ENCODE data around the gene CENPC. TPM values are rescaled to one million over a fixed set of nuclear protein-coding genes. Genes with fewer than 3 reads are reported as not detected.

CENPC gene
- total and polyA plus RNA-seq, 2 donors (not counting 1 experiment from before 2014, with no cell fraction given): 7.6 to 15.4 TPM

DNA sequence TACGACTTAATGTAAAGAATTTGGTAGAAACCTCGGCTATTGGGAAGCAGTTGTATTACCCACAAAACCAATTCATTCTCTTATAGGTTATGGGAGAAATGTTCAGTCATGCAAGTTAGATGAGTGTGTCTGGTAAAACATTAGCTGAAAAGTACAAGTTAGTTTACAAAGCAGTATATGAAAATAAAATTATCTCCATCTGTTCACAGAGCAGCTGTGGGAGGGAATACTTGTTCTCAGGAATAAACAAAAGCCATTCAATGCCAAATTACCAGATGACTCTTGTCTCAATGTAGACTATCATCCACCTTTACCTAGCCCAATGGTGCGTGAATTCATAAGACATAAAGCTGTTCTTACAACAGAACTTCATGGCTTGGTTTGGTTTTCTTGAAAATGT is 41.9 kb upstream of the CENPC start:
- Histone ChIP-seq H3K36me3 (ENCODE audit: control insufficient read depth, insufficient read depth, low read length) (no peaks in the 10 kb centered on the region), H3K4me2 (ENCODE audit: extremely low read depth, insufficient read depth, low read length) (no peak overlapping the region), H3K4me3 (replicated peaks in 1 of 4; ENCODE audit: control extremely low read depth in 1 of 4, insufficient read depth in 1 of 4, low read depth in 3 of 4, low read length in 4 of 4) (no peak overlapping the region), H4K20me1 (ENCODE audit: control insufficient read depth, extremely low read depth, insufficient read depth, low read length) (no peaks in the 10 kb centered on the region), H3K9ac (ENCODE audit: insufficient read depth, low read length) (no peak overlapping the region), H3K27me3 (ENCODE audit: control insufficient read depth, insufficient read depth, low read length) (no peaks in the 10 kb centered on the region), H2AFZ (ENCODE audit: low read length) (no peak overlapping the region), H3K79me2 (ENCODE audit: control insufficient read depth, insufficient read depth, low read length) (no peaks in the 10 kb centered on the region), H3K9me3 (ENCODE audit: control insufficient read depth, insufficient read depth, low read depth, low read length) (no peaks in the 10 kb centered on the region), H3K27ac (ENCODE audit: insufficient read depth, low read length) (no peak overlapping the region), H3K4me1 (ENCODE audit: control insufficient read depth, extremely low read depth, insufficient read depth, low read length) (no peaks in the 10 kb centered on the region)
- DNase-seq (ENCODE audit: low read depth in 2 of 2): no peak
- no peak for TF ChIP-seq EZH2 (IDR thresholded peaks at IDR 0.05; ENCODE audit: low read length, missing control alignments)

- DNase-seq (ENCODE audit: low read depth in 2 of 2): no peak
- Histone ChIP-seq H3K9me3 (ENCODE audit: control insufficient read depth, insufficient read depth, low read depth, low read length) (no peaks in the 10 kb centered on the region), H3K27me3 (ENCODE audit: control insufficient read depth, insufficient read depth, low read length) (no peaks in the 10 kb centered on the region), H4K20me1 (ENCODE audit: control insufficient read depth, extremely low read depth, insufficient read depth, low read length) (no peaks in the 10 kb centered on the region), H3K4me1 (ENCODE audit: control insufficient read depth, extremely low read depth, insufficient read depth, low read length) (no peaks in the 10 kb centered on the region), H3K9ac (ENCODE audit: insufficient read depth, low read length) (no peak overlapping the region), H3K36me3 (ENCODE audit: control insufficient read depth, insufficient read depth, low read length) (no peaks in the 10 kb centered on the region), H3K79me2 (ENCODE audit: control insufficient read depth, insufficient read depth, low read length) (no peaks in the 10 kb centered on the region), H2AFZ (ENCODE audit: low read length) (no peak overlapping the region), H3K4me2 (ENCODE audit: extremely low read depth, insufficient read depth, low read length) (no peak overlapping the region), H3K4me3 (replicated peaks in 1 of 4; ENCODE audit: control extremely low read depth in 1 of 4, insufficient read depth in 1 of 4, low read depth in 3 of 4, low read length in 4 of 4) (no peak overlapping the region), H3K27ac (ENCODE audit: insufficient read depth, low read length) (no peak overlapping the region)
- no peak for TF ChIP-seq CTCF (conservative IDR thresholded peaks at IDR 0.05 in 1 of 2, IDR thresholded peaks at IDR 0.05 in 1 of 2; ENCODE audit: low read depth in 1 of 2, low read length in 2 of 2)
- no peak for TF ChIP-seq EZH2 (IDR thresholded peaks at IDR 0.05; ENCODE audit: low read length, missing control alignments)
Measured at GRCh38 chr4:67584496-67584895, 39.2 kb upstream of the CENPC start.

- H3K9me3 ChIP-seq (ENCODE audit: control insufficient read depth, insufficient read depth, low read depth, low read length): no peaks in the 10 kb centered on the region
- H3K27ac ChIP-seq (ENCODE audit: insufficient read depth, low read length): no peak overlapping the region
- no peaks in the 10 kb centered on the region for H3K36me3 ChIP-seq (ENCODE audit: control insufficient read depth, insufficient read depth, low read length)
- H3K79me2 ChIP-seq (ENCODE audit: control insufficient read depth, insufficient read depth, low read length): no peaks in the 10 kb centered on the region
- no peak overlapping the region for H3K9ac ChIP-seq (ENCODE audit: insufficient read depth, low read length)
- no peak overlapping the region for H3K4me3 ChIP-seq (replicated peaks in 1 of 4; ENCODE audit: control extremely low read depth in 1 of 4, insufficient read depth in 1 of 4, low read depth in 3 of 4, low read length in 4 of 4)
- no peak overlapping the region for H3K4me2 ChIP-seq (ENCODE audit: extremely low read depth, insufficient read depth, low read length)
- no peak for TF ChIP-seq CTCF (conservative IDR thresholded peaks at IDR 0.05 in 1 of 2, IDR thresholded peaks at IDR 0.05 in 1 of 2; ENCODE audit: low read depth in 1 of 2, low read length in 2 of 2)
- no peak for TF ChIP-seq EZH2 (IDR thresholded peaks at IDR 0.05; ENCODE audit: low read length, missing control alignments)
- no peak overlapping the region for H2AFZ ChIP-seq (ENCODE audit: low read length)
- no peaks in the 10 kb centered on the region for H3K4me1 ChIP-seq (ENCODE audit: control insufficient read depth, extremely low read depth, insufficient read depth, low read length)
- H3K27me3 ChIP-seq (ENCODE audit: control insufficient read depth, insufficient read depth, low read length): no peaks in the 10 kb centered on the region
- DNase-seq (ENCODE audit: low read depth in 2 of 2): no peak
- no peaks in the 10 kb centered on the region for H4K20me1 ChIP-seq (ENCODE audit: control insufficient read depth, extremely low read depth, insufficient read depth, low read length)
Measured at GRCh38 chr4:67581913-67582312, 36.6 kb upstream of the CENPC start.

All from fibroblast of lung (primary cell).